ENCODE results near the gene TPSG1. TPM values are rescaled to one million over a fixed set of nuclear protein-coding genes. Genes with fewer than 3 reads are reported as not detected.

The TPSG1 gene
- total and polyA plus RNA-seq, 10 of the 15 experiments (the other 5 are each of a cell fraction or from before 2014, with no cell fraction given) = not detected

- intact Hi-C loops (cut with micrococcal nuclease; ENCODE audit: unreplicated experiment) (no loop called here), in situ Hi-C loops (cut with MboI) (no loop called here)
- Histone ChIP-seq H3K4me3 (no peak overlapping the region), H3K27me3 (replicated peaks in 1 of 2; ENCODE audit: control insufficient read depth in 2 of 2, insufficient read depth in 2 of 2, low read length in 1 of 2) (no peaks in the 10 kb centered on the region), H3K36me3 (ENCODE audit: control insufficient read depth in 2 of 2, insufficient read depth in 2 of 2, low read length in 1 of 2) (no peaks in the 10 kb centered on the region), H2AFZ (ENCODE audit: control insufficient read depth, low read depth, low read length) (no peak overlapping the region), H3K79me2 (ENCODE audit: control insufficient read depth, insufficient read depth, low read length) (no peaks in the 10 kb centered on the region), H3K4me1 (ENCODE audit: control insufficient read depth, insufficient read depth, low read length) (no peaks in the 10 kb centered on the region), H3K9me3 (replicated peaks; ENCODE audit: control insufficient read depth, insufficient read depth, low read length) (no peaks in the 10 kb centered on the region; the same call in 2 of the 3 replicates), H4K20me1 (ENCODE audit: control insufficient read depth, insufficient read depth) (no peaks in the 10 kb centered on the region), H3K9ac (ENCODE audit: control insufficient read depth, insufficient read depth, low read length) (no peak overlapping the region), H3K27ac (ENCODE audit: control insufficient read depth, insufficient read depth) (no peak overlapping the region), H3K4me2 (ENCODE audit: control insufficient read depth, insufficient read depth) (no peak overlapping the region)
- TF ChIP-seq ASH2L (IDR thresholded peaks at IDR 0.05; ENCODE audit: borderline replicate concordance, low read depth) = no peak
- no peak for TF ChIP-seq MTA2 (IDR thresholded peaks at IDR 0.05; ENCODE audit: low read depth)
- no peak for TF ChIP-seq NFIC (IDR thresholded peaks at IDR 0.05; ENCODE audit: low read depth, low read length)
- TF ChIP-seq E2F4 (IDR thresholded peaks at IDR 0.05; ENCODE audit: low read depth, low read length) = no peak
- TF ChIP-seq SKIL (IDR thresholded peaks at IDR 0.05; ENCODE audit: low read depth, poor library complexity, severe bottlenecking) = no peak
- no peak for TF ChIP-seq CBX5 (IDR thresholded peaks at IDR 0.05; ENCODE audit: low read depth)
- no peak for TF ChIP-seq MXI1 (IDR thresholded peaks at IDR 0.05; ENCODE audit: low read depth, low read length)
- TF ChIP-seq EGR1 (IDR thresholded peaks at IDR 0.05; ENCODE audit: borderline replicate concordance in 1 of 2, low read depth in 2 of 2, low read length in 2 of 2) = no peak
- no peak for TF ChIP-seq TAF1 (IDR thresholded peaks at IDR 0.05; ENCODE audit: borderline replicate concordance, low read depth, low read length)
- TF ChIP-seq SRF (IDR thresholded peaks at IDR 0.05; ENCODE audit: low read depth in 2 of 2, low read length in 2 of 2) = no peak
- RAD21 ChIA-PET (ENCODE audit: unreplicated experiment) = no interaction called here
- POLR2A ChIA-PET = no interaction called here
- DNase-seq (ENCODE audit: low read depth, low spot score) = no peak
- BruUV-seq (replicated peaks) = no TSS peak
- FAIRE-seq = no peak
- CTCF ChIA-PET = no interaction called here
- SMC1A ChIA-PET (ENCODE audit: uncharacterized antibody, unreplicated experiment) = no interaction called here
- WGBS (ENCODE audit: insufficient coverage, insufficient replicate concordance, low lambda C conversion rate, missing lambda C conversion rate) = 44% methylated on average over 11 of the region's 11 CpGs
- no peak for ATAC-seq
Measured at GRCh38 chr16:1196494-1196893, 28.6 kb downstream of the TPSG1 start.

Data from GM12878 (cell line).